HG02884 (cell line): Measurements from ENCODE around the gene GSK3A.

Experiments
- ATAC-seq: cut with Tn5 transposase; IDR thresholded peaks from one replicate; pipeline ENCODE4 v1.9.1; 2021; ENCODE audit warnings: mild to moderate bottlenecking, moderate library complexity; ENCODE audit not compliant: unreplicated experiment

Gene GSK3A

GRCh38 chr19:42242512-42243409, at the start of gene GSK3A:
TSS of gene GSK3A (minus strand) at chr19:42242602. CDS start at chr19:42242465, 137 bp downstream.
- ATAC-seq, result peak; percentile 58

- no peak for ATAC-seq
Measured at GRCh38 chr19:42291435-42291810, 49.0 kb upstream of the GSK3A start.

DNA sequence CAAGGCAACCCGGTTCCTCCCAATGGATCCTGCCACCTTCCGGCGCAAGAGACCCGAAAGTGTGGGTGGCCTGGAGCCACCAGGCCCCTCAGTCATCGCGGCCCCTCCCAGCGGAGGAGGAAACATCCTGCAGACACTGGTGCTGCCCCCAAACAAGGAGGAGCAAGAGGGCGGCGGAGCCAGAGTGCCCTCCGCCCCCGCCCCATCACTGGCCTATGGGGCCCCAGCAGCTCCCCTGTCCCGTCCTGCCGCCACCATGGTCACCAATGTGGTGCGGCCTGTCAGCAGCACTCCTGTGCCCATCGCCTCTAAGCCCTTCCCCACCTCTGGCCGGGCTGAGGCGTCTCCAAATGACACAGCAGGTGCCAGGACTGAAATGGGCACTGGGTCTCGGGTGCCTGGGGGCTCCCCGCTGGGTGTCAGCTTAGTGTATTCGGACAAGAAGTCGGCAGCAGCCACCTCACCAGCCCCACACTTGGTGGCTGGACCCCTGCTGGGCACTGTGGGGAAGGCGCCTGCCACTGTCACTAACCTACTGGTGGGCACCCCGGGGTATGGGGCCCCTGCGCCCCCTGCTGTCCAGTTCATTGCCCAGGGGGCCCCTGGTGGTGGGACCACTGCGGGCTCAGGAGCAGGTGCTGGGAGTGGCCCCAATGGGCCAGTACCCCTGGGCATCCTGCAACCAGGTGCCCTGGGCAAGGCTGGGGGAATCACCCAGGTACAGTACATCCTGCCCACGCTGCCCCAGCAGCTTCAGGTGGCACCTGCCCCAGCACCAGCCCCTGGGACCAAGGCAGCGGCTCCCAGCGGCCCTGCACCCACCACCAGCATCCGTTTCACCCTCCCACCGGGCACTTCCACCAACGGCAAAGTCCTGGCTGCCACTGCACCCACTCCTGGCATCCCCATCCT, 48.4 kb upstream of the GSK3A start:
- ATAC-seq, result no peak

DNA sequence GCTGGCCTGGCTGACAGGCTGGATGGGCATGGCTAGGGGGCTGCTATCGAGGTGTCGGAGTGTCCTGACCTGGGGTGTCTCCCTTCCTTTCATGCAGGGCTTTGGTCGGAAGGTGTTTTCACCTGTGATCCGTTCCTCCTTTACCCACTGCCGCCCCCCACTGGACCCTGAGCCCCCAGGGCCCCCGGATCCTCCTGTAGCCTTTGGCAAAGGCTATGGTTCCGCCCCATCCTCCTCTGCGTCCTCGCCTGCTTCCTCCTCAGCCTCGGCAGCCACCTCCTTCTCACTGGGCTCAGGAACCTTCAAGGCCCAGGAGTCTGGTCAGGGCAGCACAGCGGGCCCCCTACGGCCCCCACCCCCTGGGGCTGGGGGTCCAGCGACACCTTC, 47.7 kb upstream of the GSK3A start:
- no peak for ATAC-seq

- ATAC-seq, result no peak
Measured at GRCh38 chr19:42289556-42290041, 47.2 kb upstream of the GSK3A start.

- no peak for ATAC-seq
Measured at GRCh38 chr19:42288881-42289555, 46.6 kb upstream of the GSK3A start.

DNA sequence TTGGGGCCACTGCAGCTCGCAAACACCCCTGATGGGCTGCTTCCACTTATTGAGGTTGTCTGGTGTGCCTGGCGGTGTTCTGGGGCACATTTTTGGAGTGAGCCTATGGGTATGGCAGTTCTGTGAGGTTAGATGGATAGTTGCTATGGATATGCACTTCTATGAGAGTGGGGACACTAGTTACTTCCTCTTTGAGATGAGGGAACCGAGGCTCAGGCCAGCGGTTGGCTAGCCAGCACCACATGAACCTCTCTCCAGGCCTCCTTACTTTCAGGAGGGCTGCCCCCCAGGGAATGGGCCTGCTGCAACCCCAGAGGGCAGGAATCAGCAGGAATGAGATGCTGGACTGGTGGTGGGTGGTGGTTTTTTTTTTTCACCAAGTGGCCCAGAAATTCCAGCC, 46.0 kb upstream of the GSK3A start:
- no peak for ATAC-seq

DNA sequence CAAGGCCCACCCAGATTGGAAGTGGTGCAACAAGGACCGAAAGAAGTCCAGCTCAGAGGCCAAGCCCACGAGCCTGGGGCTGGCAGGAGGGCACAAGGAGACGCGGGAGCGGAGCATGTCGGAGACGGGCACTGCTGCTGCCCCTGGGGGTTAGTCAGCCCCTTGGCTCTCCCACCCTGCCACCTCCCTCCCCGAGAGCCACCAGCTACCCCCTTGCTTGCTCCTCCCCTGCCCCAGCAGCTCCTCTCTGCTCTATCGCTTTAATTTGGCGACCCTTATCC, 45.4 kb upstream of the GSK3A start:
- ATAC-seq, result no peak

DNA sequence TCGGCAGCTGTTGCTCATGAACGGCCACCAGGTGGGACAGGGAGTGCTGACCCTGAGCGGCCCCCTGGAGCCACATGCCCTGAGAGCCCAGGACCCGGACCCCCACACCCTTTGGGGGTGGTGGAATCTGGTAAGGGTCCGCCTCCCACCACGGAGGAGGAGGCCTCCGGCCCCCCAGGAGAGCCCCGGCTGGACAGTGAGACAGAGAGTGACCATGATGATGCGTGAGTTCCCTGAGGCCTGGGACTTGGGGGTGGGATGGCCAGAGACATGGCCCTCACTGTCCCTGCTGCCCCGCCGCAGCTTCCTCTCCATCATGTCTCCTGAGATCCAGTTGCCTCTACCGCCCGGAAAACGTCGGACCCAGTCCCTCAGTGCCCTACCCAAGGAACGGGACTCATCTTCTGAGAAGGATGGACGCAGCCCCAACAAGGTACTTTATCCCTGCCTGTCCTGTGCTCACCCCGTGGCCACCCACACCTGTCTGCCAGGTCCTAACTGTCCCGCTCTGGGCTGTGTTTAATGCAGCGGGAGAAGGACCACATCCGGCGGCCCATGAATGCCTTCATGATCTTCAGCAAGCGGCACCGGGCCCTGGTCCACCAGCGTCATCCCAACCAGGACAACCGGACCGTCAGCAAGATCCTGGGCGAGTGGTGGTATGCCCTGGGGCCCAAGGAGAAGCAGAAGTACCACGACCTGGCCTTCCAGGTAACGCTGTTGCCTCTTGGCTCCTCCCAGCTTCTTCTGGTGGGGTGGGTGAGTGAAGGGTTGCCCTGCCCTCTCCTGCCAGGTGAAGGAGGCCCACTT, 44.8 kb upstream of the GSK3A start:
- ATAC-seq, result no peak

DNA sequence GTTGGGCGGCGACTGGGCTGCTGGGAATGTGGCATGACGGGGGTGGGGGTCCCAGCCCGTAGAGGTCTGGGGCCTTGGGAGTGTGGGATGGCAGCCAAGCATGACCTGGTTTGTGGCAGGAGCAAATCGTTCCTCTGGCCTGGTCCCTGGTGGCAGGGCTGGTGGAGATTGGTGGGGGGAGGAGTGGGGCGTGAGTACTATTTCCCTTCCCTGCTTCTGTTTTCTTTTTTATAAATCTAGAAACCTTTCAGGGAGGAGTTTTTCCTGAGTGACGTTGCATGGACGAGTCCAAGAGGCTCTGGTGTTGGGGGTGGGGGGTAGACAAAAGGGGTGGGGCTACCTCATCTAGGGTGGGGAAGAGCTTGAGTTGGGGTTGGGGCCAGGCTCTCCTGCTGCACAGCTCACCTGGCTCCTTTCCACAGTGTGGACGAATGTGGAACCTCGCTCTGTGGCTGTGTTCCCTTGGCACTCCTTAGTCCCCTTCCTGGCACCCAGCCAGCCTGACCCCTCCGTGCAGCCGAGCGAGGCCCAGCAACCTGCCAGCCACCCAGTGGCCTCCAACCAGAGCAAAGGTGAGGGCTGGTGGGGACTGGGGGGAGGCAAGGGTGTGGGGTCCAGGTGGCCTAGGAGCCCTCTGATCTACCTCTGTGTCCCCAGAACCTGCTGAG, 44.1 kb upstream of the GSK3A start:
- no peak for ATAC-seq

- ATAC-seq, result no peak
Measured at GRCh38 chr19:42285988-42286348, 43.6 kb upstream of the GSK3A start.

- ATAC-seq, result no peak
Measured at GRCh38 chr19:42285541-42285941, 43.1 kb upstream of the GSK3A start.

DNA sequence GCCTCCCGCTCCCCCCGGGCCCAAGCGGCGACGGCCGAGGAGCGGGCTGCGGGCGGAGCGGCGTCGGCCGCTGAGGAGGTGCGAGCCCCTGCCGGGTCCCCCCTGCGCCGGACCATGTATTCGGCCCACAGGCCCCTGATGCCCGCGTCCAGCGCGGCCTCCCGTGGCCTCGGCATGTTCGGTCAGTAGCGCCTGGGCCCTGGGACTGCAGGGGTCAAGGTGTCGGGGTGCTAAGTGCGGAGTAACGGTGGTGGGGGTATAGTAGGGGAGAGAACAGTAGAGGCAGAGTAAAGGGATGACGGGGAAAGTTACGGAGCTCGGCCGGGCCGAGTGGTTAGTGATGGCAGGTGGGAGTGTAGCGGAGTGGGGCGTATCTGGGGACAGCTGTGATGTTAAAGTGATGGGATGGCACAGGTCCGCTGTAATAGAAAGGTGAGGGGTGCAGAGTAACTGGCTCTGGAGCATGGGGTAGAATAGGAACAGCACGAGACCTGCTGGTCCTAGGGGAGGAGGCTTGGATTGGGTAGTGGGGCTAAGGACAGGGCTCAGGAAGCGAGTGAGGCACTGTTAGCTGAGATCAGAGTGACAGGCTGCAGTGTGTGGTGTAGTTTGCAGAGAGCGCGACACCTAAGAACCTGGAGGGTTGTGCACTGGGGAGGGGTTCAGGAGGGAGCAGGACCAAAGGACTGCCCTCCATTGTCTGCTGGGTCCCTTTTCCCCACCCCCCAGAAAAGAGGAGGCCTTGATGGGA, 42.4 kb upstream of the GSK3A start:
- ATAC-seq, result no peak

DNA sequence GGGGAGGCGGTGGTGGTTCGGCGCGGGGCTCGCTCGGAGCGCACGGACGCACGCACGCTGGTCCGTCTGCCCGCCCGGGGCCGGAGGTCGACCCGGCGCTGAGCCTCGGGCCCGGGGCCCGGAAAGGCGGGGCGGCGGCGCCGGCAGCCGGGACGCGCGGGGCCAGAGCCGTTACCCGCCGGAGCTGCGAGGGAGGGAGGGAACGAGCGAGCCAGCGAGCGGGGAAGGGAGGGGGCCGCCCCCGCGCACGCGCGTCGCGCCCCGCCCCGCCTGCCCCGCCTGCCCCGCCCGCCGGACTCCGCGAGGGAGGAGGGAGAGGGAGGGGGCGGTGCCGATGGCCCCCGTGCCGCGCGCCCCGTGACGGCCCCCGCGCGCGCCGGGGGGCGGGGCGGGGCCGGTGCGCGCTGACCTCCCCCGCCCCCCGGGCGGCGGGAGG, 41.7 kb upstream of the GSK3A start:
- ATAC-seq, result peak; percentile 26

DNA sequence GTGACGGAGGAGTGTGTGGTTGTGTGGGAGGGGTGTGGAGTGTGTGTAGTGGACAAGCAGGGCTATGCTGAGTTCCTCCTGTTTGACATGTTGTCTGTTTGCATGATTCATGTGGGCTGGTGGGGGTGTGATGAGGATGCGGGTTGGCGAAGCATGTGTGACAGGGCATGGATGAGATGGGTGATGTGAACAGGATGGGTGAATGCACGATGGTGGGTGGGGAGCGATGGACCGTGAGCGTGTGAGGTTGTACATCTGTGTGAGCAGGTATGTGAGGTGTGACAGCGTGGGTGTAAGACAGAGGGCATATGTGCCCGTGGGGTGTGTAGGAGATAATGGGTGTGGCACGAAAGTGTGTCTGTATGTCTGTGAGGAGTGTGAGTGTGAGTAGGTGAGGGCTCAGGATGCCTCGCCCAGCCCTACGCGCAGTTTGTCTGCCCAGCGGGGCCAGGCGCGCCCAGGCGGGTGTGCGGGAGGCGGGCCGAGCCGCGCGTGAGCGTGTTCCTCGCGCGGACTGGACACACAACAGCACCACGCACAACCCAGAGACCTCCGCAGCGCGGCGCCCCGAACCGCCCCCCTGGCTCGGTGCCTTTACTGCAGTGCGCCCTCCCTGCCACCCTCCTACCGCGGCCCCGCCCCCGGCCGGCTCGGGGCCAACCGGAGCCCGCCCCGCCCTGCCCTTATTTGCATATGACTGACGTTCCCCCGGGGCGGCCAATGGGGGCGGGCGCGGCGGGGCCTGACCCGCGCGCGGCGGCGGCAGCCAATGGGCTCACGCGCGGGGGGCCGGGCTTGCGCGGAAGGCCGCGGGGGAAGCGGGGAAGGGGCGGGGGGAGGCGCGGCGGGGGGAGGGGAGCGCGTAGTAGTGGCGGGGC, 41.0 kb upstream of the GSK3A start:
- ATAC-seq, result peak; percentile 41

- ATAC-seq, result no peak
Measured at GRCh38 chr19:42282819-42283187, 40.4 kb upstream of the GSK3A start.

DNA sequence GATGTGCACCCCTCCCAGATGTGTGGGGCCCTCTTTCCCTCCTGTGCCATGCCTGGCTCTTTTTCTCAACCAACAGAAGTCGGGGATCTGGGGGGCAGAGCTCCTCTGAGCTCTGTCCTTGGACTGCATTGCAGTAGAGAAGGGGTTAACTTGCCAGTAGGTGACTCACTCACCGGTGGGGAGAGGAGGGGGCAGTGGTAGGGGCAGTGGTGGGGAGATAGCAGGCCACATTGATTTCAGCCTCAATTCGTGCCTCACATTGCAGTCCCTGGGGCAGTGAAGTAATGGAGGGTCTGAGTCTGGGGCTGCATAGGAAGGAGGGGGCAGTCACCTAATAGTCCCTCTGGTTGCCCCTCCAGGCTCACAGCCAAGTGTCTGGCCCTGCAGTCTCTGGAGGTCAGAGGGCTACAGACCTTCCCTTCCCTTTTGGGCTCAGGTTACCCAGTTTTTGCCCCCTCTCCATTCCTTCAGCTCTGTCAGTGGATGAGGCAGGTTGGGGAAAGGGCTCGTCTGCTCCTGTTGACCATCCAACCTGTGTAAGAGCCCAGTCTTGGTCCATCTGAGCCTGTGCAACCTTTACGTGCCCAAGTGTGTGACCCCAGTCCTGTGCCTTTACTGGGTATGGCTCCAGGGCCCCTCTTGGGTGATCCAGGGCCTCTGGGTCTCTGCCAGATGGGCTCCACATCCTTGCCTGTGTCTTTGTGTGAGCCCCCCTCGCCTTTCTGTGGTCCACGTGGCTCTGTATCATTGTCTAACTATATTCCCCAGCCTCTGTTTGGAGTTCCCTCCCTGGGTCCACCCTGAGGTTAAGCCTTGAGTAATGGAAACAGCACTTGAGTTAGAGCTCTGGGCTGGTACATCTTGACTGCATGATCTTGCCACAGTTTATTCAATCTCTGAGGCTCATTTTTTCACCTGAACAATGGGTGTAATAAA, 39.7 kb upstream of the GSK3A start:
- ATAC-seq, result no peak
